HCT116 (cell line): ENCODE data around the gene RTN1. TPM values are rescaled to one million over a fixed set of nuclear protein-coding genes. Genes with fewer than 3 reads are reported as not detected.

Experiments used
- ATAC-seq: fragments of 200-7000 bp; cut with Tn5 transposase; 2 replicates; pipeline ENCODE4 v1.9.1; 2020; ENCODE audit warnings: mild to moderate bottlenecking, moderate library complexity
- BruUV-seq: library from RNA; stranded (reverse); fragments of 400-500 nt; replicated peaks from 2 replicates; lab custom pipeline; 2021; lab: Mats Ljungman, UMichigan
- CTCF ChIA-PET: fragments of 300-600 bp; sonication (Branson Sonifier 250); formaldehyde crosslinking; loops from one replicate; lab custom pipeline; 2021; ENCODE audit warnings: antibody characterized with exemption; lab: Charles Lee
- POLR2A ChIA-PET: fragments of 300-600, 350-600 bp; sonication (Branson Sonifier 250); formaldehyde crosslinking; loops from one replicate; lab custom pipeline; 2021; ENCODE audit warnings: antibody characterized with exemption; lab: Charles Lee
- RAD21 ChIA-PET, 2 experiments: fragments of 300-600 bp; sonication (Branson Sonifier 250); formaldehyde crosslinking; loops; one replicate each; lab custom pipeline; 2023; ENCODE audit warnings: low total read pairs in 2 of 2; ENCODE audit not compliant: uncharacterized antibody in 2 of 2, unreplicated experiment in 2 of 2, low non-redundant PET in 1 of 2; lab: Charles Lee
- DNase-seq: peaks from one replicate; pipeline ENCODE4 v3.0.0-alpha.2; 2010; ENCODE audit warnings: low read depth, low spot score
- H2AFZ ChIP-seq: fragments of 200-600 bp; shearing (Covaris generic), sonication (generic); 2 replicates; pipeline ENCODE4 v1.6.1; 2017; ENCODE audit warnings: low read depth, mixed run types, mixed read lengths, antibody characterized with exemption, low read length; ENCODE audit not compliant: poor library complexity, severe bottlenecking
- H3K27ac ChIP-seq: 2 replicates; pipeline ENCODE4 v1.5.1; 2012; ENCODE audit warnings: low read depth, low read length
- H3K27me3 ChIP-seq: fragments of 200-600 bp; sonication (generic); 2 replicates; pipeline ENCODE4 v1.6.1; 2016; ENCODE audit warnings: mixed run types, low read length, mixed read lengths; ENCODE audit not compliant: insufficient read depth
- H3K36me3 ChIP-seq, 2 experiments: fragments of 200-500 bp in 1 of 2; fragments of 200-600 bp in 1 of 2; sonication (Bioruptor generic) in 1 of 2; sonication (generic) in 1 of 2; 2 replicates each; pipeline versions ENCODE4 v1.5.1 to v1.6.1; 2014 to 2016; ENCODE audit warnings: low read length in 2 of 2, inconsistent platforms in 1 of 2, mixed read lengths in 1 of 2, mixed run types in 1 of 2; ENCODE audit not compliant: insufficient read depth in 2 of 2, control insufficient read depth in 1 of 2
- H3K4me1 ChIP-seq, 2 experiments: fragments of 200-600 bp in 1 of 2; sonication (generic) in 1 of 2; 2 replicates each; pipeline versions ENCODE4 v1.5.1 to v1.6.1; 2012 to 2017; ENCODE audit warnings: low read length in 2 of 2, inconsistent platforms in 1 of 2, mild to moderate bottlenecking in 1 of 2, mixed read lengths in 1 of 2, mixed run types in 1 of 2, moderate library complexity in 1 of 2; ENCODE audit not compliant: insufficient read depth in 2 of 2, control insufficient read depth in 1 of 2
- H3K4me2 ChIP-seq: fragments of 200-600 bp; sonication (generic); 2 replicates; pipeline ENCODE4 v1.6.1; 2017; ENCODE audit warnings: mixed run types, low read length, mixed read lengths
- H3K4me3 ChIP-seq, 2 experiments: fragments of 200-600 bp in 1 of 2; sonication (generic) in 1 of 2; replicated peaks in 1 of 2; 2 replicates each; pipeline ENCODE4 v1.5.1; 2011 to 2016; ENCODE audit warnings: low read length in 2 of 2, control low read depth in 1 of 2, low read depth in 1 of 2, mild to moderate bottlenecking in 1 of 2, mixed read lengths in 1 of 2, mixed run types in 1 of 2
- H3K79me2 ChIP-seq: fragments of 200-600 bp; sonication (generic); 2 replicates; pipeline ENCODE4 v1.6.1; 2017; ENCODE audit warnings: mild to moderate bottlenecking, mixed run types, low read length, moderate library complexity, mixed read lengths; ENCODE audit not compliant: insufficient read depth
- H3K9ac ChIP-seq: fragments of 200-600 bp; sonication (generic); 2 replicates; pipeline ENCODE4 v1.6.1; 2016; ENCODE audit warnings: low read length, mixed read lengths
- H3K9me2 ChIP-seq: fragments of 200-600 bp; sonication (generic), shearing (Covaris generic); 2 replicates; pipeline ENCODE4 v1.6.1; 2017; ENCODE audit warnings: mixed run types, mild to moderate bottlenecking, moderate library complexity; ENCODE audit not compliant: insufficient read depth
- H3K9me3 ChIP-seq, 2 experiments: fragments of 200-500 bp in 1 of 2; fragments of 200-600 bp in 1 of 2; sonication (Bioruptor generic) in 1 of 2; sonication (generic) in 1 of 2; 2 replicates each; pipeline ENCODE4 v1.6.1; 2014 to 2017; ENCODE audit warnings: low read length in 2 of 2, mixed read lengths in 2 of 2, inconsistent platforms in 1 of 2, low read depth in 1 of 2, mild to moderate bottlenecking in 1 of 2, mixed run types in 1 of 2, moderate library complexity in 1 of 2; ENCODE audit not compliant: control insufficient read depth in 1 of 2, insufficient read depth in 1 of 2
- H4K20me1 ChIP-seq: fragments of 200-600 bp; sonication (generic), shearing (Covaris generic); 2 replicates; pipeline ENCODE4 v1.6.1; 2017; ENCODE audit warnings: mixed run types, mild to moderate bottlenecking, moderate library complexity; ENCODE audit not compliant: insufficient read depth
- CEBPB ChIP-seq: IDR thresholded peaks from 2 replicates; pipeline ENCODE4 v1.6.1; 2012; ENCODE audit warnings: low read depth
- EGR1 ChIP-seq: IDR thresholded peaks from 2 replicates; pipeline ENCODE4 v1.6.1; 2012; ENCODE audit warnings: low read depth
- EZH2 ChIP-seq: fragments of 200-600 bp; sonication (generic); IDR thresholded peaks from 2 replicates; pipeline ENCODE4 v1.6.1; 2017; ENCODE audit warnings: antibody characterized with exemption, mixed run types
- JUND ChIP-seq: IDR thresholded peaks from 2 replicates; pipeline ENCODE4 v1.6.1; 2012
- MAX ChIP-seq: IDR thresholded peaks from 2 replicates; pipeline ENCODE4 v1.6.1; 2012
- POLR2A ChIP-seq: IDR thresholded peaks from 2 replicates; pipeline ENCODE4 v1.7.0; 2011; ENCODE audit warnings: borderline replicate concordance; ENCODE audit not compliant: insufficient read depth, insufficient read length; ENCODE audit errors: extremely low read depth
- POLR2AphosphoS5 ChIP-seq: IDR thresholded peaks from 2 replicates; pipeline ENCODE4 v1.6.1; 2011; ENCODE audit warnings: mild to moderate bottlenecking, low read depth, low read length, moderate library complexity
- REST ChIP-seq: IDR thresholded peaks from 2 replicates; pipeline ENCODE4 v1.6.1; 2012; ENCODE audit warnings: low read depth
- SRF ChIP-seq: IDR thresholded peaks from 2 replicates; pipeline ENCODE4 v1.6.1; 2012; ENCODE audit warnings: low read depth
- intact Hi-C: fragments of 100-400 bp; cut with micrococcal nuclease; formaldehyde crosslinking; loops from 2 replicates; pipeline ENCODE4 v1.10.0; 2022
- total RNA-seq: library from RNA; stranded (reverse); gene quantifications from one replicate; pipeline ENCODE4 v1.2.1, GENCODE V29; 2021; ENCODE audit not compliant: unreplicated experiment
- TF ChIP-seq, protein P1 (sequence below), 3 experiments: fragments of 200-600 bp in 1 of 3; sonication (generic) in 1 of 3; IDR thresholded peaks in 2 of 3; conservative IDR thresholded peaks in 1 of 3; 2 replicates each; pipeline ENCODE4 v1.5.1; 2012 to 2017; ENCODE audit warnings: low read depth in 2 of 3, low read length in 2 of 3, antibody characterized with exemption in 1 of 3, borderline replicate concordance in 1 of 3, control low read depth in 1 of 3, mild to moderate bottlenecking in 1 of 3, mixed read lengths in 1 of 3, mixed run types in 1 of 3, moderate library complexity in 1 of 3; ENCODE audit not compliant: insufficient read depth in 1 of 3

RTN1 gene
- total RNA-seq, 1 experiment from 2014 or later, result 0.57 TPM

GRCh38 chr14:59753512-59753911 is 117.1 kb downstream of the RTN1 start:
- H3K9me2 ChIP-seq, result no peaks in the 10 kb centered on the region
- no peaks in the 10 kb centered on the region for H3K27me3 ChIP-seq
- TF ChIP-seq POLR2A, result no peak
- TF ChIP-seq EZH2, result no peak
- TF ChIP-seq MAX, result no peak
- TF ChIP-seq CEBPB, result no peak
- TF ChIP-seq POLR2AphosphoS5, result no peak
- TF ChIP-seq EGR1, result no peak
- TF ChIP-seq, protein P1, sequence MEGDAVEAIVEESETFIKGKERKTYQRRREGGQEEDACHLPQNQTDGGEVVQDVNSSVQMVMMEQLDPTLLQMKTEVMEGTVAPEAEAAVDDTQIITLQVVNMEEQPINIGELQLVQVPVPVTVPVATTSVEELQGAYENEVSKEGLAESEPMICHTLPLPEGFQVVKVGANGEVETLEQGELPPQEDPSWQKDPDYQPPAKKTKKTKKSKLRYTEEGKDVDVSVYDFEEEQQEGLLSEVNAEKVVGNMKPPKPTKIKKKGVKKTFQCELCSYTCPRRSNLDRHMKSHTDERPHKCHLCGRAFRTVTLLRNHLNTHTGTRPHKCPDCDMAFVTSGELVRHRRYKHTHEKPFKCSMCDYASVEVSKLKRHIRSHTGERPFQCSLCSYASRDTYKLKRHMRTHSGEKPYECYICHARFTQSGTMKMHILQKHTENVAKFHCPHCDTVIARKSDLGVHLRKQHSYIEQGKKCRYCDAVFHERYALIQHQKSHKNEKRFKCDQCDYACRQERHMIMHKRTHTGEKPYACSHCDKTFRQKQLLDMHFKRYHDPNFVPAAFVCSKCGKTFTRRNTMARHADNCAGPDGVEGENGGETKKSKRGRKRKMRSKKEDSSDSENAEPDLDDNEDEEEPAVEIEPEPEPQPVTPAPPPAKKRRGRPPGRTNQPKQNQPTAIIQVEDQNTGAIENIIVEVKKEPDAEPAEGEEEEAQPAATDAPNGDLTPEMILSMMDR (IDR thresholded peaks at IDR 0.05 in 2 of 3, conservative IDR thresholded peaks at IDR 0.05 in 1 of 3; ENCODE audit: borderline replicate concordance in 1 of 3, insufficient read depth in 1 of 3, low read depth in 2 of 3, low read length in 2 of 3), result no peak
- no peak overlapping the region for H3K4me2 ChIP-seq
- ATAC-seq (no peak), DNase-seq (no peak)
- BruUV-seq, result no TSS peak
- no peaks in the 10 kb centered on the region for H3K36me3 ChIP-seq
- no peaks in the 10 kb centered on the region for H3K9me3 ChIP-seq
- H3K9ac ChIP-seq, result no peak overlapping the region
- no peak overlapping the region for H2AFZ ChIP-seq
- no peak overlapping the region for H3K4me3 ChIP-seq
- intact Hi-C loops, result no loop called here
- no peaks in the 10 kb centered on the region for H4K20me1 ChIP-seq
- no peak overlapping the region for H3K27ac ChIP-seq
- CTCF ChIA-PET, result no interaction called here
- RAD21 ChIA-PET, result no interaction called here
- no peaks in the 10 kb centered on the region for H3K4me1 ChIP-seq
- H3K79me2 ChIP-seq, result no peaks in the 10 kb centered on the region
- POLR2A ChIA-PET, result no interaction called here

- Histone ChIP-seq H3K9me3 (no peaks in the 10 kb centered on the region), H4K20me1 (no peaks in the 10 kb centered on the region), H3K36me3 (no peaks in the 10 kb centered on the region), H3K4me3 (no peak overlapping the region), H3K4me1 (no peaks in the 10 kb centered on the region), H3K9ac (no peak overlapping the region), H3K27ac (no peak overlapping the region), H2AFZ (no peak overlapping the region), H3K27me3 (no peaks in the 10 kb centered on the region), H3K4me2 (no peak overlapping the region), H3K9me2 (no peaks in the 10 kb centered on the region), H3K79me2 (no peaks in the 10 kb centered on the region)
- RAD21 ChIA-PET, result no interaction called here
- DNase-seq (no peak), ATAC-seq (no peak)
- no TSS peak for BruUV-seq
- CTCF ChIA-PET, result no interaction called here
- POLR2A ChIA-PET, result no interaction called here
- no peak for TF ChIP-seq SRF
- TF ChIP-seq, protein P1 (IDR thresholded peaks at IDR 0.05 in 2 of 3, conservative IDR thresholded peaks at IDR 0.05 in 1 of 3; ENCODE audit: borderline replicate concordance in 1 of 3, insufficient read depth in 1 of 3, low read depth in 2 of 3, low read length in 2 of 3), result no peak
- TF ChIP-seq JUND, result no peak
- TF ChIP-seq REST, result no peak
- intact Hi-C loops, result no loop called here
Observed at GRCh38 chr14:59751578-59751977, 119.0 kb downstream of the RTN1 start.
